Right lobe of liver (tissue), 6 donors: ENCODE data around the gene PRPF19. TPM values are rescaled to one million over a fixed set of nuclear protein-coding genes. Genes with fewer than 3 reads are reported as not detected.

Experiments
- ATAC-seq, 4 donors: fragments of 200-7000 bp; cut with Tn5 transposase; one replicate each; pipeline ENCODE4 v1.9.1; 2020; ENCODE audit warnings: mild to moderate bottlenecking in 4 of 4, moderate library complexity in 4 of 4
- DNase-seq, 3 donors: peaks; one replicate each; pipeline ENCODE4 v3.0.0-alpha.2; 2020
- H3K27ac ChIP-seq, 3 donors: fragments of 200-600 bp; one replicate each; pipeline ENCODE4 v1.8.0; 2022
- H3K27me3 ChIP-seq, 2 donors: fragments of 200-600 bp; one replicate each; pipeline ENCODE4 v1.8.0; 2022
- H3K36me3 ChIP-seq, 4 donors: fragments of 200-600 bp; sonication (generic) in 1 of 4; one replicate each; pipeline versions ENCODE4 v1.5.1 to v1.8.0; 2017 to 2022; ENCODE audit warnings: control low read depth in 1 of 4
- H3K4me1 ChIP-seq, 4 donors: fragments of 200-600 bp; sonication (generic) in 1 of 4; one replicate each; pipeline versions ENCODE4 v1.5.1 to v1.8.0; 2017 to 2022; ENCODE audit warnings: control low read depth in 1 of 4
- H3K4me3 ChIP-seq, 3 donors: fragments of 200-600 bp; one replicate each; pipeline ENCODE4 v1.8.0; 2022
- H3K9me3 ChIP-seq, 4 donors: fragments of 200-600 bp; sonication (generic) in 1 of 4; one replicate each; pipeline versions ENCODE4 v1.5.1 to v1.8.0; 2017 to 2022; ENCODE audit warnings: control low read depth in 1 of 4
- POLR2A ChIP-seq: fragments of 450-650 bp; IDR thresholded peaks from one replicate; pipeline ENCODE4 v1.6.1; 2017; ENCODE audit warnings: antibody characterized with exemption, mild to moderate bottlenecking
- WGBS: methylation state at CpG from one replicate; pipeline ENCODE4 v1.1.6; 2018; ENCODE audit warnings: low coverage, low lambda C conversion rate; ENCODE audit not compliant: insufficient coverage; ENCODE audit errors: missing lambda C conversion rate; 5-methylcytosine and 5-hydroxymethylcytosine counted together
- intact Hi-C, 2 donors: fragments of 100-400 bp; cut with DNase I; formaldehyde crosslinking; loops; one replicate each; pipeline versions ENCODE4 v1.11.2 to v1.14.1; 2022
- total RNA-seq, 6 experiments: library from RNA; depleted of rRNA in 2 of 6; stranded (reverse); fragments of >200 nt in 2 of 6; fragmentation: NEBNext Ultra II Directional in 3 of 6; extraction: Animal tissue kit (Norgen Biotek cat#: 25700) in 3 of 6; gene quantifications; one replicate each; pipeline versions ENCODE4 v1.1.0 to v1.2.4, GENCODE V29; 2016 to 2023
- TF ChIP-seq, protein P1 (sequence below), 4 donors: fragments of 200-600 bp in 3 of 4; fragments of 450-650 bp in 1 of 4; IDR thresholded peaks; one replicate each; pipeline versions ENCODE4 v1.5.1 to v1.8.0; 2016 to 2022; ENCODE audit warnings: antibody characterized with exemption in 4 of 4, mild to moderate bottlenecking in 2 of 4
- donor health status: DM: no; HTN: yes; CAD: no.
- donor health status: DM: no; HTN: no; CAD: no.
- donor health status: DM: no; HTN: no; CAD: no.
- donor health status: DM: no; HTN: yes; CAD: no.
- donor health status: DM: no; HTN: yes; CAD: no.

Gene PRPF19
- total RNA-seq, 6 experiments from 2014 or later: 45.5 to 82.6 (median 48.3) TPM

DNA sequence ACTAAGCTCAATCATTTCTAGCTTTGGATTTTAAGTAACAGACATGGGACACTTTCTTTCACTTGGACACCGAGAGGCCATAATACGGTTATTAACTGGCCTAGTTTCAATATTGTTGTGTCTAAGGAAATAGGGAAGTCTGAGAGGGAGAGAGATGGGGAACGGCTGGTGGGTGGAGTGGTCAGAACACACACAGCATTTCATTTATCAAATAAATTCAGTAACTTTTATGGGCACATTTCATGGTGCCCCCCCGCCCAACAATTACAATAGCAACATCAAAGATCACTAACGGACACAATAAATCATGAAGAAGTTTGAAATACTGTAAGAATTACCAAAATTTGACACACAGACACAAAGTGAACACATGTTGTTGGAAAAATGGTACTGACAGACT, 10.7 kb downstream of the PRPF19 start:
- H3K36me3 ChIP-seq: peaks cover 9 to 77% (median 39%) of the 10 kb centered on the region in 4 donors
- TF ChIP-seq, protein P1, sequence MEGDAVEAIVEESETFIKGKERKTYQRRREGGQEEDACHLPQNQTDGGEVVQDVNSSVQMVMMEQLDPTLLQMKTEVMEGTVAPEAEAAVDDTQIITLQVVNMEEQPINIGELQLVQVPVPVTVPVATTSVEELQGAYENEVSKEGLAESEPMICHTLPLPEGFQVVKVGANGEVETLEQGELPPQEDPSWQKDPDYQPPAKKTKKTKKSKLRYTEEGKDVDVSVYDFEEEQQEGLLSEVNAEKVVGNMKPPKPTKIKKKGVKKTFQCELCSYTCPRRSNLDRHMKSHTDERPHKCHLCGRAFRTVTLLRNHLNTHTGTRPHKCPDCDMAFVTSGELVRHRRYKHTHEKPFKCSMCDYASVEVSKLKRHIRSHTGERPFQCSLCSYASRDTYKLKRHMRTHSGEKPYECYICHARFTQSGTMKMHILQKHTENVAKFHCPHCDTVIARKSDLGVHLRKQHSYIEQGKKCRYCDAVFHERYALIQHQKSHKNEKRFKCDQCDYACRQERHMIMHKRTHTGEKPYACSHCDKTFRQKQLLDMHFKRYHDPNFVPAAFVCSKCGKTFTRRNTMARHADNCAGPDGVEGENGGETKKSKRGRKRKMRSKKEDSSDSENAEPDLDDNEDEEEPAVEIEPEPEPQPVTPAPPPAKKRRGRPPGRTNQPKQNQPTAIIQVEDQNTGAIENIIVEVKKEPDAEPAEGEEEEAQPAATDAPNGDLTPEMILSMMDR (IDR thresholded peaks at IDR 0.05): no peak
- no peak for TF ChIP-seq POLR2A
- no peak for ATAC-seq
- WGBS: 88% methylated on average over 5 of the region's 5 CpGs
- H3K27ac ChIP-seq: no peak overlapping the region
- no peaks in the 10 kb centered on the region for H3K9me3 ChIP-seq
- peaks cover 0 to 6% (median 0%) of the 10 kb centered on the region in 4 donors for H3K4me1 ChIP-seq
- H3K27me3 ChIP-seq: no peaks in the 10 kb centered on the region
- H3K4me3 ChIP-seq: no peak overlapping the region
- intact Hi-C loops: no loop called here
- no peak for DNase-seq

DNA sequence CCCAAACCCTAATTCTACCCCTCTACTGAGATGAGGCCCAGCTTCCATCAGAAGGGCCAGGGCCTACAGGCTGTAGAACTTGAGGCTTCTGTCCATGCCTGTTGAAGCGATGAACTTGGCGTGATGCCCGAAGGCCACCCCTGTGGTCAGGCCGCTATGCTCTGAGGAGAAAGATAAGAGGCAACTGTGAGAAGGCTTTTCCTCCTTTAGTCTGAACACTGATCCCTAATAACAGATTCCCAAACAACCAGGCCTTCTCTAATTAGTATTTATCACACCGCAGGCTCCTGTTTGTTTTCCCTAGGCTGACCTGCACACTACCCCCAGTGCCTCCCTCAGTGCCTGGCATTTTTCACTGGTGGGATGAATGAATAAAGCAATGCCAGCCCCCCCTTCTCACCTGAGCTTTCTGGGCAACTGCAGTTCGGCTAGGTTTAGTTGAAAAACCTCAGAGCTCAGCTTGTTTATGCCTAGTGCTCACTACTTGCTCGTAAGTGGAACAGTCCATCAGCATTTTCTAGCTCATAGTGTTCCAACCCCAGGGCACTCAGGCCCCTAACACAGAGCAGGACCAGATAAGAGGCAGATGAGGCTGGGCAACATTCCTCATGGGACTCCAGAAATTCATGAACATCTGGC, 15.2 kb downstream of the PRPF19 start:
- intact Hi-C loops: no loop called here
- Histone ChIP-seq H3K27me3 (no peaks in the 10 kb centered on the region), H3K4me3 (no peak overlapping the region), H3K4me1 (no peaks in the 10 kb centered on the region), H3K9me3 (no peaks in the 10 kb centered on the region), H3K36me3 (peaks cover 0 to 38% (median 10%) of the 10 kb centered on the region in 4 donors), H3K27ac (no peak overlapping the region)
- WGBS: 80% methylated on average over 2 of the region's 7 CpGs
- DNase-seq (no peak), ATAC-seq (peak in 3 of 4 donors; percentile 20 to 41 (median 30))
- TF ChIP-seq, protein P1 (IDR thresholded peaks at IDR 0.05): no peak
- TF ChIP-seq POLR2A: no peak

DNA sequence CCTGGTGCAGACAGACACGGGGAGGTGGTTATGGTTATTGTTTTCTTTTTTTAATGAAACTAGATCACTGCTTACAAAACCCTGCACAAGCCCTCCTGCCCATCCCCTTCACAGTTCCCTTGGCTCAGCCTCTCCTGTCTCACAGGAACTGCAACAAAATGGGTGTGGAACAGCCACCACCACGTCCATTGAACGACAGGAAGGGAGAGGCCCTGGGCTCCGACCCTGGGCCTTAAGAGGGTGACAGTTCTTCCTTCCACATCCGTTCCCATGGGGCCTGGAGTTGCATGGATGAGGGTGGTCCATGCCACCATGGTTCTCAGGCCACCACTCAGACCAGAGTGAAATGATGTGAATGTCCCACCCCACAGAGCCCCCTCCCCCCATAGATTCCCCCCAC, 15.7 kb downstream of the PRPF19 start:
- Histone ChIP-seq H3K4me3 (no peak overlapping the region), H3K9me3 (no peaks in the 10 kb centered on the region), H3K36me3 (peaks cover 0 to 33% (median 8%) of the 10 kb centered on the region in 4 donors), H3K27ac (no peak overlapping the region), H3K4me1 (no peaks in the 10 kb centered on the region), H3K27me3 (no peaks in the 10 kb centered on the region)
- ATAC-seq: peak in 1 of 4 donors; percentile 12
- DNase-seq: no peak
- TF ChIP-seq, protein P1 (IDR thresholded peaks at IDR 0.05): no peak
- TF ChIP-seq POLR2A: no peak
- 43% methylated on average over 4 of the region's 5 CpGs for WGBS
- intact Hi-C loops: no loop called here

DNA sequence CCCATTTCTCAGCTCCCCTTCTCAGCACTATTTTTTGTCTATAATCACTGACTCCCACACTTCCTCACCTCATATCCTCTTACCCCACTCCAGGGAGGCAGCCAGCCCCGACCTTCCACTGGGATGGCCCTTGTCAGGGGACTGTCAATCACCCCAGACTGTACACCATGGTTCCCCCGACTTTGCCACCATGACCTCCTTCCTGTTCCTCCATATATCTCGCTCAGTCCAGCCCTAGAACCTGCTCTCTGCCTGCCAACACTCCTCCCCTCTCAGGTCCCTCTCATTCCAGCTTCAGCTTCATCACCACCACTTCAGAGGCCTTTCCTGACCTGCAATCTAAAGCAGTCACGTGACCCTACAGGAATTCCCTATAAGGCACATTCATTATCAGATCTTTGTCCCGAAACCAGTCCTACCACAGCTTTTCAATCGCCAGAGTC, 16.5 kb downstream of the PRPF19 start:
- intact Hi-C loops: no loop called here
- Histone ChIP-seq H3K4me3 (no peak overlapping the region), H3K9me3 (no peaks in the 10 kb centered on the region), H3K27me3 (no peaks in the 10 kb centered on the region), H3K4me1 (no peaks in the 10 kb centered on the region), H3K27ac (no peak overlapping the region), H3K36me3 (peaks cover 0 to 25% (median 4%) of the 10 kb centered on the region in 4 donors)
- 57% methylated on average over 6 of the region's 6 CpGs for WGBS
- ATAC-seq: peak in 1 of 4 donors; percentile 21
- TF ChIP-seq, protein P1 (IDR thresholded peaks at IDR 0.05): no peak
- TF ChIP-seq POLR2A: no peak
- DNase-seq: no peak
